Dermis microvascular lymphatic vessel endothelial cell (primary cell): ENCODE measurements around the gene USP46. TPM values are rescaled to one million over a fixed set of nuclear protein-coding genes. Genes with fewer than 3 reads are reported as not detected.

ENCODE experiments used
- DNase-seq, 2 donors: peaks; one replicate each; pipeline versions ENCODE4 v3.0.0 to v3.0.0-alpha.2; 2010; ENCODE audit warnings: low read depth in 2 of 2
- total RNA-seq: library from RNA; depleted of rRNA; stranded (reverse); fragments of >200 nt; gene quantifications from 2 replicates; pipeline ENCODE4 v1.2.1, GENCODE V29; 2014

The USP46 gene, protein sequence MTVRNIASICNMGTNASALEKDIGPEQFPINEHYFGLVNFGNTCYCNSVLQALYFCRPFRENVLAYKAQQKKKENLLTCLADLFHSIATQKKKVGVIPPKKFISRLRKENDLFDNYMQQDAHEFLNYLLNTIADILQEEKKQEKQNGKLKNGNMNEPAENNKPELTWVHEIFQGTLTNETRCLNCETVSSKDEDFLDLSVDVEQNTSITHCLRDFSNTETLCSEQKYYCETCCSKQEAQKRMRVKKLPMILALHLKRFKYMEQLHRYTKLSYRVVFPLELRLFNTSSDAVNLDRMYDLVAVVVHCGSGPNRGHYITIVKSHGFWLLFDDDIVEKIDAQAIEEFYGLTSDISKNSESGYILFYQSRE
- total RNA-seq, result 7.8 and 10.1 TPM in 2 replicates

DNA sequence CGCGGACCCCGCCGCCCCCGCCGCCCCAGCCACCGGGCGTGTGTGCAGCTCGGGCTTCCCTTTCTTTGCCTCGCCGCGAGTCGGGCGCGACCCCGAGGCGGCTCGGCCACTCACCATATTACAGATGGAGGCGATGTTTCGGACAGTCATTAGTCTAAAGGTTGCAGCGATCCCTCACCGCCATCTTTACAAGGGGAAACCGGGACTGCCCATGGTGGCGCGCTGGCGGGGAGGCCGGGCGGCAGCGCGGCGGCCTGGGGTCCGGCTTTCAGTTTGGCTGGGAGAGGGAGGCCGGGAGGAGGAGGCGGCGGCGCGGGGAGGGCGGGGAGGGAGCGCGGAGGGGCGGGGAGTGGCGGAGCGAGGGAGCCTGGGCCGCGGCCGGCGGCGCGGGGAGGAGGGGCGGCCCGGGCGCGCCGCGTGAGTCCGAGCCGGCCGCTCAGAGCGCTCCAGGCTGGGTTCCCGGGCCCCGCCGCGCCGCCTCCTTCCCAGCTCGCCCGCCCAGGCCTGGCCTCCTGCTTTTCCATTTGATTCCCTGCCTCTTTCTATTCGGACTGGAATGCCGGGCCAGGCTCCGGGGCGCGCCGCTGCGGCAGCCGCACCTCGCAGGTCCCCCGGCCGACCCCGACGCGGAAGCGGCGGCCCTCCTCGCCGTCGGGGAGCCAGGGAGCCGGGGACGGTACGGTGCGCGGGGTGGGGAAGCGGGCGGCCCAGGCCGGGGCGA, at the start of gene USP46:
Gene USP46, minus strand, starts transcription at position 301 of the 721 bp plus-strand sequence. Its CDS starts 151 bp downstream, at position 150.
- peak; percentile 23 to 75 for DNase-seq

DNA sequence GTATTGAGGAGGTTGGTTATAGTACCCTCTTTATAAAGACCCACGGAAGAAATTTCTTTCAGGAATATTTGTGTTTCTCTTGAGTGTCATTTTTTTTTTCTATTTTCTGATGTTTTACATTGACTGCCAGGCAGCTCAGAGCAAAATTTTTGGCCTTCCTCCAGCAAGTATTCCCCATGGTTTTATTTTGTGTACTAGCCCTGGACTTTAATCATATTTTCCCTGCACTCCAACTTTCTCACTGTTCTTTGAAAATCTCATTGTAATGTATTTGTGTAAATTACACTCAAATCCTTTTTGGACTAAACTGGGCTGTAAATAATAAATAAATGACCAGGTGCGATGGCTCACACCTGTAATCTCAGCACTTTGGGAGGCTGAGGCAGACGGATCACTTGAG, 45.6 kb upstream of the USP46 start:
- no peak for DNase-seq

DNA sequence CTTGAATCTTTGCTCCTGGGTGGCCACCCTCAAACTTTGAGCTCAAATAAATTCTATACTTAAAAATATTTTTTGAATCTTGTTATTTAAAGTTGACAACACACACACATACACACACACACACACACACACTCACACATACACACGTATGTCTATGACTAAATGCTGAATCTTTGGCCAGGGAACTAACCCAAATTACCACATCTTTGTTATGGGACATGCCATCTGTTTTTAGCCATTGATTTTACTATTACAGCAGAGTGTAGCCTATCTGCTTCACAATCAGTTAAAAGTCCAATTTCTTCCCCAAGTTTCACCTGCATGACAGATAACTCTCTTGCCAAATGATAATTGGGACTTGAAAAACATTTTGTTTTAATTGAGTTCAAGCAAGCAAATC, 45.0 kb upstream of the USP46 start:
- DNase-seq, result no peak

DNA sequence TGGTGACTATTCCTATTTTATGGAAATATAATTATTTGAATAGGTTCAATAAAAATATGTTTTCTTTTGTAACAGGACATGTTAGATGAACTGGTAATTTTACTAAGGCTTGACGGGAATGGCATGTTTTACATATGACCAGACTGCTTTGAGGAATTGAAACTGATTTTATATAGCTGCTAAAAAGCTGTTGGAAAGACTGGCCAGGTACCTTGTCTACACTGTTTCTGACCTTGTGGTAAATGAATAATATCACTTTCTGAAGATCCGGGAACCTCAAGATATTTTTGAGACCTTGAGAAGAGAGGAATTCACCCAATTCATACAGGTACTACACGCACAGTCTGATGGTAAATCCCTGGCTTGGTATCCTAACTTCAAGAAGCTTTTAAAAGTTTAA, 42.1 kb upstream of the USP46 start:
- DNase-seq, result no peak

DNA sequence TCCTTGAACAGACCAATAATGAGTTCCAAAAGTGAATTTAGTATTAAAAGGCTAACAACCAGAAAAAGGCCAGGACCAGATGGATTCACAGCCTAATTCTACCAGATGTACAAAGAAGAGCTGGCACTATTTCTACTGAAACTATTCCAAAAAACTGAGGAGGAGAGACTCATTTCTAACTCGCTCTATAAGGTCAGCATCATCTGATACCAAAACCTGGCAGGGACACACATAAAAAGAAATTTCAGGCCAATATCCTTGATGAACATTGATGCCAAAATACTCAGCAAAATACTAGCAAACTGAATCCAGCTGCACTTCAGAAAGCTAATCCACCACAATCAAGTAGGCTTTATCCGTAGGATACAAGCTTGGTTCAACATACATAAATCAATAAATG, 35.8 kb upstream of the USP46 start:
- DNase-seq, result no peak

DNA sequence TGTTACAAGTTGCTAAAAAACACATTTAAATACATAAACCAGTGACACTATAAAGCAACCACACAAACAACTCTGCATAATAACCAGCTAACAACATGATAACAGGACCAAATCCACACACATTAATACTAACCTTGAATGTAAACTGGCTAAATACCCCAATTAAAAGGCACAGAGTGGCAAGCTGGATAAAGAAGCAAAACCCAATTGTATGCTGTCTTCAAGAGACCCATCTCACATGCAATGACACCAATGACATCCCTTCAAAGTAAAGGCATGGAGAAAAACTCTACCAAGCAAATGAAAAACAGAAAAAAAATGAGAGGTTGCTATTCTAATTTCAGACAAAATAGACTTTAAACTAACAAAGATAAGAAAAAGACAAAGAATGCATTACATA, 34.4 kb upstream of the USP46 start:
- no peak for DNase-seq

DNA sequence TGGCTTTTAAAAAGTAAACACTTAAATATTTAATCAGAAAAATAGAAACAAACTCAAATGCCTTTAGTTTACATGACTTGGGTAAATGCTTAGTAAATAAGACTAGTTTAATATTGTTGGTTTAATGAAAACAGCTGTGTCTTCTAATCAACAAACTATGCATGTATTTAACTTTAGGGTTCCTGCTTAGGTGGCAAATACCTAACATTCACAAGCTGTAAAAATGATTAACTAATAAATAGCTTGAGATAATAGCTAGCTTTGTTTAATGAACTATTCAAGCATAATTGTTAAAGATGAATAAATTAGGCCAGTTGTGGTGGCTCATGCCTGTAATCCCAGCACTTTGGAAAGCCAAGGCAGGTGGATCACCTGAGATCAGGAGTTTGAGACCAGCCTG, 30.0 kb upstream of the USP46 start:
- no peak for DNase-seq

DNA sequence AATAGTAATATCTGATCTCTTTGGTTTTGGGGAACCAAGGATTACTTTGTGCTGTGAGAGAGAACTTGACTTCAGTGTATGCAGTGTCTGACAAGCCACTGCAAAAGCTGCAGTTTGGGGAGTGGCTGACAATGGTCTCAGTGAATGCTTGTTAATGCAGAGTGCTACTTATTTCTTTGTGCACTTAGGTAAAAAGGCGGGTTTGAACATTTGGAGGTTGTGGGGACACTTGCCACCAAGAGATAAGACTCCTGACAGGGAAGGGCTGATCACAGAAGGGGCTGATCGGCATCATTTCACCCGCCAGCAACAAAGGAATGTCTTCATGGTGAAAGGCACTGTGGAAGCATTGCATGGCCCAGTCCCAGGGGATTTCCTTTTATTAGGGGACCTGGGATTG, 28.6 kb upstream of the USP46 start:
- DNase-seq, result no peak

DNA sequence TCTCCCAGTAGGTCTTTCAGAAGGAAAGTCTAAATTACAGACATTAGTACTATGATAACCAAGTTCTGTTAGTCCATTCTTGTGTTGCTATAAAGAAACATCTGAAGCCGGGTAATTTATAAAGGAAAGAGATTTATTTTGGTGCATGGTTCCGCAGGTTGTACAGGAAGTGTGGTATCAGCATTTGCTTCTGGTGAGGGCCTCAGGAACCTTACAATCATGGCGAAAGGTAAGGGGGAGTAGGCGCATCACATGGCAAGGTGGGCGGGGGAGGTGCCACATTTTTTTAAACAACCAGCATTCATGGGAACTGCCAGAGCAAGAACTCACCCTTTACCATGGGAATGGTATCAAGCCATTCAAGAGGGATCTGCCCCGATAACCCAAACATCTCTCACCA, 26.2 kb upstream of the USP46 start:
- no peak for DNase-seq

DNA sequence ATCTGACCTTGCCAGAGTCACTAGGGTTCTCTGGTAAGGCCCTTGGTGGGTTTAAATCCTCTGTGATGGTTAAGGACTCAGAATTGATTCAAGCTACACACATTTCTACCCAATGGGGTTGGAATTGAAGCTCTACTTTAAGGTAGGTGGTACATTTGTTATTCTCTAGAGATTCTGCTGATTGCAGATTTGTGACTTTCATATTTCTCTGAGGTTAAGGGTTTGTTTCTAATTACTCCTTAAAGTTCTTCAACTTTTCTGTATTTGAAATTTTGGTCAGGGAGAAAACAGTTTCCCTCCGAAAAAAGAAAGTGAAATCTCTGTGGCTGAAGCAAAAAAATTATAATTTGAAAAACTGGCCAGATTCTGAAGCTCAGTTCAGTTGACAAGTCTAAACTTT, 25.8 kb upstream of the USP46 start:
- DNase-seq, result no peak

DNA sequence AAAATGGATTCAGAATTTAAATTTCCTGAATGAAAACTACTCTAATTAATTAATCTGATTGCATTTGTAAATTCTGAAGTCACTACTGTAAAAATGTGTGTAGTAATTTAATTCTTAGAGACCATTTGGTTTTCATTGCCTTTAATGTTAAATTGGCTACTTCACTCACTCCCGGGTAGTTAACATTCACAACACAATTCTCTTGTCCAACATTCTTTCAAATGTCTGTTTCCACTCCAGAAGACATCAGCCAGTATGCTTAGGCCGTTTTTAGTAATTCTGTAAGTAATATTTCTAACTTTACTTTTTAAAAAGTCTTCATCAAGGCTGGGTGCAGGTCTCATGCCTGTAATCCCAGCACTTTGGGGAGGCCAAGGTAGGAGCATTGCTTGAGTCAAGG, 21.3 kb upstream of the USP46 start:
- DNase-seq, result no peak

DNA sequence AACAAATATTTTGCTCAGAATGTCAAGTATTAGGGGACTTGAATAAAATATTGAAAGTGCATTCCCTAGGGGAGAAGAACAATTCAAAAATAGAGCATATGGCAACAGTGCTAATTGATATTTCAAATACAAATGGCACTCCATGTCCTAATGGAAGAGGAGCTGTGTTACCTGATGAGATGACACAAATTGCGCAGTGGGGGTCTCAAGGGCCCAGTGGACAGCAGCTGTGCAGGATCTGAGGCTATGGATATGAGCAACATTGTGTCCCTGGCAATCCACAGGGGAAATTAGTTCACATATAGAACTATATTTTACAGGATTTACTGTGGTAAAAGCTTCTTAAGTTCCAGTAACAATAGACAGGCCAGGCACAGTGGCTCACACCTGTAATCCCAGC, 17.4 kb upstream of the USP46 start:
- no peak for DNase-seq

DNA sequence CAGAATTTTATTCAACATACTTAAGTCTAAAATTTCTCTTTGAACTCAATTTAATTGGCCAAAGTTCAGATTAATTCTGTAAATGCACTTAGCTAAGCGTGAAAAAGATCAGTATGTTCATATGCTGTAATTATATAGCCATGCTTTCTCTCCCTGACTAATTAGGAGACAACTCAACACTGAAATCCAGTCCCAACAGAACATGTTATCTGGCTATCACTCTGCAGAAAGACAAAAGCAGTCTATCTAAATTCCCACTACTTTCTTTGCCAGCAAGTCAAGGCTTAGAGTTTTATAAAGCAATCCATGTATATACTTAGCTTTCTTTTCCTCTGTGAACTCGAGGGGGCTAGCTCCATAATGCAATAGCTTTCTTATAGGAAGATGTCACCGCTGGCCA, 16.0 kb upstream of the USP46 start:
- DNase-seq, result no peak

DNA sequence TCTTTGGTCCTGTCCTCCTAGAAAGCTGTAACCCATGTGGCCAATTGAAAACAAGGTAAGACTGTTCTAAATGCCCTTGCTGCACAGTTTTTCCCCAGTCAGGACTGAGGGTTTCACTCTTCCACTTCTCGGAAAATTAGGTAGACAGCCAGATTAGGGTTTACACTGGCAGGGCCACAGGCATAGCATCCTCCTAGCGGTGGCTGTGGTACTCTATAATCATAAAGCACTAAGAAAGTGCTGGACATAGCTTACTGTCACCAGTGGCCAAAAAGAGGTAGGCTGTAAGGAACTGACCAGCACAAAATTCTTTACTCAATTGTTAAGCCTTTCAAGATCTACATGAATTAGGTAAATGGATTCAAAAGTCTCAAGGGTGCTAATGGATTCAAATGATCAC, 11.6 kb upstream of the USP46 start:
- no peak for DNase-seq

DNA sequence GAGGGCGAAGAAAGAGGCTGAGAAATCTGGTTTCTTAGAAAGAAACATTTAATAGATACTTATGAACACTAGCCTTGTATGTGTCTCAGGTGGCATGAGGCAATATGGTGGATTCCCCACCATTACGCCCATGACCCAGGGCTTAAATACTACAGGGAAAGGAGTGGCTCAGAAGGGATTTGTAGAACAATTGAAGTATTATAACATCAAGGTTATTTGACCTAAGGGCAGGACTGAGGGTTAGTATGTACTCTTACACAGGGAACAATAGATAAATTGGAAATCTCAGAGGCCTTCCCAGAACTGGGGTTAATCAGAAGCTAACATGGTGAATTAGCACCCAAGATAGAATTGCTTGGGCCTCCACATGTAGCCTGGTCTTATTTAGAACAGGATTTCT, 11.0 kb upstream of the USP46 start:
- DNase-seq, result no peak

DNA sequence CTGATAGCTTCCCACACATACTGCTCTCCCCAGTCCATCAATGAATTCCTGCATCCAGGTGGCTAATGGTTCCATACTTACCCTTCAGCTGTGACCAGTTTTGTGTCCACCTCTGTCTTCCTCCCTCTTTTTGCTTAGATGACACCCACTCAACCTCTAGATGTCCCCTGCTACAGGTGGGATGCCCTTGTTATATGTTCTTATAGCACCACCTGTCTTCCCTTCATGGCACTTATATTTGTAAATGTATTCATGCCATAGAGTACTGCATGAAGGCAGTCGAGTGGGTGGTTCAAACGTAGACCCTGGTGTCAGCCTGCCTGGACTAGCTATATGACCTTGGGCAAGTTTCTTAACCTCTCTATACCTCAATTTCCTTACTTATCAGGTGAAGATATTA, 6.5 kb upstream of the USP46 start:
- peak; percentile 51 to 63 for DNase-seq

DNA sequence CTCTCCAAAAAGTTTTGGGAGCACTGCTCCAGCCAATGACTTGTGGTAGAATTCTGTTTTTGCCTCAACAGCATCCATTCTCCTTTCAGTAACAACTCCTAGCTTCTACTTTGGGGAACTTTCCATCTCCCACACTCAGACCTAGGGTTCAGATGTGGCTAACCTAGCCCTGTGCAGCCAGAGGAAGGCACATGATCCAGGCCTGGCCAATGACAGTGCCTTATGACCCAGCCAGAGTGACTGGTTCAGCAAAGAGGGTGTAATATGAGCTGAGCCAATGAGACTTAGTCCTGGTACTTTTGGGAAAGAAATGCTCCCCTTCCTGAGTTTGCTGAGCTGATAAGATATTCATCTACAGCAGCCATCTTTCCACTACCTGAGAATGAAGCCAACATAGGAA, 5.4 kb upstream of the USP46 start:
- DNase-seq, result no peak

DNA sequence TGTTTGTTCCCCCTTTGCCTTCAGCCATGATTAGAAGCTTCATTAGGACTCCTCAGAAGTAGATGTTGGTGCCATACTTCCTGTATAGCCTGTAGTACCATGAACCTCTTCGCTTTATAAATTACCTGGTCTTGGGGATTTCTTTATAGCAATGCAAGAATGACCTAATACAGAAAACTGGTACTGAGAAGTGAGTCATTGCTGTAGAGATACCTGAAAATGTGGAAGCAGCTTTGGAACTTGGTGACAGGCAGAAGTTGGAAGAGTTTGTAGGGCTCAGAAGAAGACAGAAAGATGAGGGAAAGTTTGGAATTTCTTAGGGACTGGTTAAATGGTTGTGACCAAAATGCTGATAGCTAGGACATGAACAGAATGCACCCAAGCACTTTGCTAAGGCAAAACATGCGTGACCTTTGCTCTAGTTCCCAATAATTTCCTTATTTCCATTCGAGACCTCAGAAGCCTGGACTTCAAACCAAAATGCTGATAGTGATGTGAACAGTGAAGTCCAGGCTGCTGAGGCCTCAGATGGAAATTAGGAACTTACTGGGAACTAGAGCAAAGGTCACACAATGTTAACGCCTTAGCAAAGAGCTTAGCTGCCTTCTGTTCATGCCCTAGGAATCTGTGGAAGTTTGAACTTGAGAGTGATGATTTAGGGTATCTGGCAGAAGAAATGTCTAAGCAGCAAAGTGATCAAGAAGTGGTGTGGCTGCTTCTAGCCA, 3.0 kb upstream of the USP46 start:
- no peak for DNase-seq

DNA sequence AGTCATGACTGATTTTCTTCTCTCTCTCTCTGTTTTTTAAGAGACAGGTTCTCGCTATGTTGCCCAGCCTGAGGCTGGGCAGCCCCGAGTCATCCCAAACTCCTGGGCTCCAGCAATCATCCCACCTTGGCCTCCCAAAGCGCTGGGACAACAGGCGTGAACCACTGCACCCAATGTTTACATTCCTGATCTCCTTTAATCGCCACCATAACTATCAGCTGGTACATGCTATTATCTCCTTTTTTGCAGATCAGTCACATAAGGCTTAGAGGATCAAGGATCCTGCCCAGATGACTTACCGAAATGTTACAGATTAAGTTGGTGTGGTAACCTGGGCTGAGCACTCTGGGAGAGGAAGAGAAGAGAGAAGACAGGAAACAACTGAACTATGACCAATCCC, 1.5 kb upstream of the USP46 start:
- DNase-seq, result no peak

DNA sequence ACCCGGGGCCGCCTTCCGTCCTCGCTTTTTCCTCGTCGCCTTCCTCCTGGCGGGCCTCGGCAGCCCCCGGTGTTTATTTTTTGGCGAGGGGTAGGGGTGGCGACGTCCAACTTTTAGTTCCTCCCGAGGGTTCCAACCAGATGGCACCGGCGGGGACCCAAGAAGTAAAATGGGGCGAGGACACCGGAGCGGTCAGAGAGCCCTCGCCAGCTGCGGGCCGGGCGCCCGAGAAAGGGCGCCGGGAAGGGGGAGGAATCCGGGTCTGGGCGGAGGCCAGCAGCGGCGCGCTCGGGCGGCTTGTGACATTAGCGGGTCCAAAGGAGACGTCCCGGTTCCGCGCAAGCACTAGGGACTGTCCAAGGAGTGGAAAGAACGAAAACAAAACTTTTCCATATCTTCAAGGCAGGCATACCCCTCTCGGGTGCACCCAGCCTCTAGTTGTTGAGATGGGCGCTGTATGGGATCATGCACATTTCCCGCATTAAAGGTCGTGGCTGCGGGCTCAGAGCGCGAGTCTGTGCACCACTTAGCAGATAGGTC, 691 bp upstream of the USP46 start:
- DNase-seq, result peak in 1 of 2 donors; percentile 38

DNA sequence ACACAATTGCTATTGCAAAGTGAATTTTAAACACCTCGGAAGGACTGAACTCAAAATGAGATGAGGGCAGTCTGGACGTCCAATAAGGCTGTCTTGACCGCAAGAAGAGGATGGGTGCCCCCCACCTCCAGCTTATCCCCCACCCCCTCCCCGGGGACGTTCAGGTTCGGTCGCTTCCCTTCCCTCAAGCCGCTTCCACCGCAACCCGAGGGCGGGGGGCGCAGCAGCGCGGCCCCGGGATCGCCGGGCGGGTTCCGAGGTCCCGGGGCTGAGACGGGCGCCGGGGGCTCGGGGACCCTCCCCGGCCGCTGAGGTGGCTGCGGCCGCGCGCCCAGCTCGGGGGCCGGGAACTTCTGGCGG, 480 bp downstream of the USP46 start:
- DNase-seq, result peak in 1 of 2 donors; percentile 11
